LHCN-M2 (cell line): ENCODE data around the gene FFAR3. TPM values are rescaled to one million over a fixed set of nuclear protein-coding genes. Genes with fewer than 3 reads are reported as not detected.
"Not testable (repeated sequence)": the region's sequence is repeated elsewhere in the genome, so short reads cannot be mapped to it uniquely, and the experiment has no call there.

Experiments used
- DNase-seq: peaks from one replicate; pipeline ENCODE4 v3.0.0-alpha.2; 2012; ENCODE audit warnings: low read depth
- total RNA-seq: library from RNA; depleted of rRNA; stranded (reverse); fragments of >200 nt; gene quantifications from 2 replicates; pipeline ENCODE4 v1.2.3, GENCODE V29; 2014

FFAR3 gene
- total RNA-seq, 1 experiment from 2014 or later, result not detected

DNA sequence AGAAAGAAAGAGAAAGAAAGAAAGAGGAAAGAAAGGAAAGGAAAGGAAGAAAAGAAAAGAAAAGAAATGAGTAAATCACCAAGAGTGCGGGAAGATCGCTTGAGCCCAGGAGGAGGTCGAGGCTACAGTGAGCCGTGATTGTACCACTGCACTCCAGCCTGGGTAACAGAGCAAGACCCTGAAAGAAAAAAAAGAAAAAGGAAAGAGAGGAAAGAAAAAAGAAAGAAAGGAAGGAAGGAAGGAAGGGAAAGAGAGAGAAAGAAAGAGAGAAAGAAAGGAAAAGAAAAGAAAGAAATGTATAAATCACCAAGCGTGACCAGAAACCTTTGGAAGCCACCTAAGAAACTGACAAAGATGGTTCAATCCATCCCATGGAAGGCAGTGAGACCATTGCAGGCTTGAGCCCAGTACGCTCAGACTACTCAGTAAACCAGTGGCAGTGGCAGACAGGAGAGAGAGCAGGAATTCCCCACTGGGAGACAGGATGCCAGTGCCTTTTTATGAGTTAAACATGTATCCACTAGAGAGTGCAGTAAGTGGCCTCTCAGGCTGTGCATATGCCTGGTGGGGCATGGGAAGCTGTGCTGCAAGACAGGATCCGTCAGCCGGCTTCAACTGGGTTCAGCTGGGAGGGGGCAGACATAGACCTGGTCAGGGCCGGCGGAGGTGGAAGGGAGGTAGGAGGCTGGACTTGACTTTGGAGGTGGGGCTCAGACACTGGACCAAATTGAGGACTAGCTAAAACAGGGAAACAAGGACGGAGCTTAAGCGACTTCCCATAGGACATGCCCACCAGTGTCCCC lies 17.4 kb downstream of the FFAR3 start:
- no peak for DNase-seq

- DNase-seq, result no peak
Measured at GRCh38 chr19:35377656-35378055, 19.4 kb downstream of the FFAR3 start.

GRCh38 chr19:35378356-35378755 lies 20.1 kb downstream of the FFAR3 start:
- DNase-seq, result no peak

- not testable (repeated sequence) for DNase-seq
Measured at GRCh38 chr19:35379545-35379944, 21.3 kb downstream of the FFAR3 start.

- DNase-seq, result no peak
Measured at GRCh38 chr19:35379992-35380391, 21.7 kb downstream of the FFAR3 start.

DNA sequence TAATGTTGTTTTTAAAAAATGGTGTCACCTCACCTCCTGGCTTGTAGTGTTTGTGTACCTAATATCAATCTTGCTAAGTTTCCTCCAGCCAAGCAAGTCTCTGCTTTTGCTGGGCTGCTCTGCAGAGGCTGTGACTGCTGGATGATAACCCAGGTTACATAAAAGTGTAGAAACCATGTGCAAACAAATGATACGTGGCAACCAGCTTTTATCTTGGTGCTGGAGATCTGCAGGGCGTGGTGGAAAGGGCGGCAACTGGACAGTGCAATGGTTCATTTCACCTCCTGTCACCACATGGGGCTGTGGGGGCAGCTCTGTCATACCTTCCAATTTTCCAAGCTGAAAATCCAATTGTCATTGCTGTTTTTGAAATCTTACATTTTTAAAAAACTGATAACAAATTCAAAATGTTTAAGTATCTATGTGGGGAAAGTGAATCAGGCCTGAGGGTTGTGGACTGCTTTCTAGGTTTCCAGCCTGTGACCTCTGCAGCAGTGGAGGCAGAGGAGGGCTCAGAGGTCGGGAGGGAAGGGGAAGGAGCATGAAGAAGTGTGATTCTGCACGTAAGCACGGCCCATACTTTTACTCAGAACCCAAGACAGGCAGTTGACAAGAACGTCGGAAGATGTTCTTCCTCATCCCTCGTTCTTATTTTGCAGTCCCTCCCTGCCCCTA lies 22.3 kb downstream of the FFAR3 start:
- DNase-seq, result no peak

DNA sequence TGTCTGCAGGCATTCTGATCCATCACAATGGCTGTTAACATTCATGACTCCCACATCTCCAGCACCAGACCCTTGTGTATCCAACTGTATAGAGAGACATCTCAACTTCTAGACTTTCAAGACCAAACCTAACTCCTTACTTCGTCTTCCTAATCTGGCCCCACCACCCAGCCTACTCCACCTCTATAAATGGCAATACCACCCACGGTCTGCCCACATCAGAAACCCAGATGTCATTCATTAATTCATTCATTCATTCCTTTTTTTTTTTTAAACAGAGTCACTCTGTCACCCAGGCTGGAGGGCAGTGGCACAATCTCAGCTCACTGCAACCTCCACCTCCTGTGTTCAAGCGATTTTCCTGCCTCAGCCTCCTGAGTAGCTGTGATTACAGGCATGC lies 23.1 kb downstream of the FFAR3 start:
- DNase-seq, result no peak

DNA sequence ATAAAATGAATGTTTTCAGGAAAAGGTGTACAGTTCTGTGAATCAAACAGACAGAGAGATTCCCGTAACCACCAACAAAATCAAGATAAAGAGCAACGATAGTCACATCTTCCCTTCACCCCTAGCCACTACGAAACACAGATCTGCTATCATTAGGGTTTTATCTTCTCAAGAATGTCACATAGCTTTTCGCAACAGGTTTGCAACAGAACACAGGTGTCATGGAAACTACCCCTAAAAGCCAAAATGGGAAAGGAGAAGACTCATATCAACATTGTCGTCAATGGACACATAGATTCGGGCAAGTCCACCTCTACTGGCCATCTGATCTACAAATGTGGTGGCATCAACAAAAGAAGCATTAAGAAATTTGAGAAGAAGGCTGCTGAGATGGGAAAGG lies 23.7 kb downstream of the FFAR3 start:
- DNase-seq, result no peak

DNA sequence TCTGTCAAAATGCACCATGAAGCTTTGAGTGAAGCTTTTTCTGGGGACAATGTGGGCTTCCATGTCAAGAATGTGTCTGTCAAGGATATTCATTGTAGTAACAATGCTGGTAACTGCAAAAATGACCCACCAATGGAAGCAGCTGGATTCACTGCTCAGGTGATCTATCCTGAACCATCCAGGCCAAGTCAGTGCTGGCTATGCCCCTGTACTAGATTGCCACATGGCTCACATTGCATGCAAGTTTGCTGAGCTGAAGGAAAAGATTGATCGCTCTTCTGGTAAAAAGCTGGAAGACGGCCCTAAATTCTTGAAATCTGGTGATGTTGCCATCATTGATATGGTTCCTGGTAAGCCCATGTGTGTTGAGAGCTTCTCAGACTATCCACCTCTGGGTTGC lies 25.3 kb downstream of the FFAR3 start:
- DNase-seq, result no peak

DNA sequence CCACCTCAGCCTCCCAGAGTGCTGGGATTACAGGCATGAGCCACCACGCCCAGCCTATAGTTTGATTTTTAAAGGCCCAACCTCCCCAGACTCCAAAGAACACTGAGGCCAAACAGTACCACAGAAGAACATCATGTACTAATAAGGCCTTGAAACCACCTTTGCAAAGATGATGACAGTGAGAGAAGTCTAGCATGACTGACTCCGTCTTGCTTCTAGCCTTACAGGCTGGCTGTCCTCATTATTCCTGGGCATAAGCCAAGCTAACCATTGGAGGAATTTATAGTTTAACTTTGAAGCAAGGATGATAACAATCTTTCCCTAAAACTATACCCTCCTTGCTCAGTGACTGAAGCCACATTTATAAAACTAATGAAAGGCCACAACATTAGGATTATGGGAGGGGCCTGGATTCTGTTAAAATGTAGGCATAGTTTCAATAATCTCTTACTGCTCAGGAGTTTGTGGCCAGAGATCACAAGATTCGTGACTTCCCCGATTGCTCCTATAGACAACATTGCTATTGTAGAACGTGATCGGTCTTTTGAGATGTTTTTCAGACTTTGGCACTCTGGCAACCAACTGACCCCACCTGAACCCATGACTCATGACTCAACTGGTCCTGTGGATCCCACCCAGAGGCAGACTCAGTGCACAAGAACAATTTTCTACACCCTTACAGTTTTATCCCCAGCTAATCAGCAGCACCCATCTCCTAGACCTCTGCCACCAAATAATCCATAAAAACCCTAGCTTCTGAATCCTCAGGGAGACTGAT lies 30.2 kb downstream of the FFAR3 start:
- no peak for DNase-seq

GRCh38 chr19:35389192-35389861 lies 31.1 kb downstream of the FFAR3 start:
- no peak for DNase-seq

DNA sequence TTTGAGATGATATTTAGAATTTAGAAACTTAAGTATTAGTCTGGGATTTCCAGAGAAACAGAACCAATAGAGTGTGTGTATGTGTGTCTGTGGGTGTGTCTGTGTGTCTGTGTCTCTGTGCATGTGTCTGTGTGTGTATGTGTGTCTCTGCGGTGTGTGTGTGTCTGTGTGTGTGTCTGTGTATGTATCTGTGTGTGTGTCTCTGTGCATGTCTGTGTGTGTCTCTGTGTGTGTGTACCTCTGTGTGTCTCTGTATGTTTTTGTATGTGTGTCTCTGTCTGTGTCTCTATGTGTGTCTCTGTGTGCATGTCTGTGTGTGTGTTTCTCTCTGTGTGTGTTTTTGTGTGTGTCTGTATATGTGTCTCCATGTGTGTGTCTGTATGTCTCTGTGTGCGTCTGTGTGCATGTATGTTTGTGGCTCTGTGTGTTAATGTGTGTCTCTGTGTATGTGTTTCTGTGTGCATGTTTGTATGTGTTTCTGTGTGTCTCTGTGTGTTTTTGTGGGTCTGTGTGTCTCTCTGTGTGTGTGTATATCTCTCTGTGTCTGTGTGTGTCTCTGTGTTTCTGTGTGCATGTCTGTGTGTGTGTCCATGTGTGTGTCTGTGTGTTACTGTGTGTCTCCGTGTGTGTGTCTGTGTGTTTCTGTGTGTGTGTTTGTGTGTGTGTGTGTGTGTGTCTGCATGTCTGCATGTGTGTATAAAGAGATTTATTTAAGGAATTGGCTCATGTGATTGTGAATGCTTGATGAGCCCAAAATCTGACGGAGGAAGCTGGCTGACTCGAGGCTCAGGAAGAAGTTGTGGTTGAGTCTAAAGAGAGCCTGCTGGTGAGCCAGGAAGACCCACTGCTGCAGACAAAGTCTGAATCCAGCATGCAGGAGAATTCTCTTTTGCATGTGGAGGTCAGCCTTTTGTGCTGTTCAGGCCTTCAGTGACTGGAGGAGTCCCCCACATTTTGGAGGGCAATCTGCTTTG lies 34.8 kb downstream of the FFAR3 start:
- no peak for DNase-seq

DNA sequence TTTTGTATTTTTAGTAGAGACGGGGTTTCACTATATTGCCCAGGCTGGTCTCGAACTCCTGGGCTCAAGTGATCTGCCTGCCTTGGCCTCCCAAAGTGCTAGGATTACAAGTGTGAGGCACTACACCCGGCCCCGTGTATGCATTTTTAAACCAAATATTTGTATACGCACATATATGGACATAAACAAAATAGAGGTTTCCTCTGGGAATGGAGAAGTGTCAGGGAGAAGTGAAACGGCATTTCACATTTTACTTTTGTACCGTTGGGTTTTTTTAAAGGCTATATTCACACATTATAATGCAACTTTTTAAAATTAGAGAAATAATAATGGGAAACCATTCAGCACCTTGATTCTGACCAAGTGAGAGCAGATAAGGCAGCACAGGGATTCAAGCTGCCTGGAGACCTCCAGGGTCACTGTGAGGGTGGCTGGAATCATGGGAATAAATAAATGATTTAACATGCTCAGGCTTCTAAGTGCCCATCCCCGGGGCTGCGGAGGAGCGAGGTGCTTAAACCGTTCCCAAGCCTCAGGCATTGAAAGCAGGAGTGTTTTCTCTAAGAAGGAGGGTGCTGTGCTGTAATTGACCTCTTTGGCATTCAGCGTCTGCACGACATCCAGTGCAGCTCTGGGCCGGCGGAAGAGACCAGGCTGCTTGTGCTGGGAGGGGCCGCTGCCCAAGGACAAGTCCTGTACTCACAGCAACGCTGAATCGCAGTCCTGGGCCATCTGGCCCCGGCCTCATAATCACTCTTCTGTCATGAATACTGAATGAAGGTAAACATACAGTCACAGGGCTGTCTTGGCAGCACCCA lies 37.3 kb downstream of the FFAR3 start:
- no peak for DNase-seq

DNA sequence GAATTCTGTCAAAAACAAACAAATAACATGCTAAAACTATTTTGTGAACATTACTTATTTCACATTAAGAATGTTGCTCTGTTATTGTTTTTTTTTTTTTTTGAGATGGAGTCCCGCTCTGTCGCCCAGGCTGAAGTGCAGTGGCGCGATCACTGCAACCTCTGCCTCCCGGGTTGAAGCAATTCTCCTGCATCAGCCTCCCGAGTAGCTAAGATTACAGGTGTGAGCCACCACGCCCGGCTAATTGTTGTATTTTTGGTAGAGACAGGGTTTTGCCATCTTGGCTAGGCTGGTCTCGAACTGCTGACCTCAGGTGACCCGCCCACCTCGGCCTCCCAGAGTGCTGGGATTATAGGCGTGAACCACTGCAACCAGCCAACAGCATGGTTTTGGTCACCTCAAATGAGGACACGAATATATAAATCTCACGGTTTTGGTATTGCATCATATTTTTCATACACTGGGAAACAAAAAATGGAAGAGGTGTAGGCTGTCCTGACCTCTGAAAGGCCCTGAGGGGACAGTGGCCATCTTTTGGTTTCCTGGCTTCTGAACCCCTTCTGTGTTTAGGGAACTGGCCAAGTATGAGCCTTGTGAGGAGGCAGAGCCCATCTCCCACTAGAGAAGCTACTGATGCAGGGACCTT lies 38.1 kb downstream of the FFAR3 start:
- DNase-seq, result no peak

DNA sequence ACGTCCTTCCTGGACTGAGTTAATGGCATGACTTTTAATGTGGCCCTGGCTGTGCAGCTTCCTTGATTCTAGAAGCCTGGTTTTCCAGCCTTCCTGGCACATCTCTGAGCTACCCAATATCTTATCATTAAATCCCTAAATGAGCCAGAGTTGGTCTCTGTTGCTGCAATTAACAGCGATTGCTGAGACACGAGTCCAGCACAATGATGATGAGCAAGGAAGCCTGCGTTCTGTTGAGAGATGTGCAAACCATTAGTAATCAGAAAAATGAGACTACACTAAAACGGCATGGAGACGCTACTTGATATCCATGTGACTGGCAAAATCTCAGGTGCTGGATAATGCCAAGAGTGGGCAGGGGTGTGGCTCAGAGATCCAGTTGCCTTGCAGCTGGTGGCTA lies 38.8 kb downstream of the FFAR3 start:
- DNase-seq, result no peak

DNA sequence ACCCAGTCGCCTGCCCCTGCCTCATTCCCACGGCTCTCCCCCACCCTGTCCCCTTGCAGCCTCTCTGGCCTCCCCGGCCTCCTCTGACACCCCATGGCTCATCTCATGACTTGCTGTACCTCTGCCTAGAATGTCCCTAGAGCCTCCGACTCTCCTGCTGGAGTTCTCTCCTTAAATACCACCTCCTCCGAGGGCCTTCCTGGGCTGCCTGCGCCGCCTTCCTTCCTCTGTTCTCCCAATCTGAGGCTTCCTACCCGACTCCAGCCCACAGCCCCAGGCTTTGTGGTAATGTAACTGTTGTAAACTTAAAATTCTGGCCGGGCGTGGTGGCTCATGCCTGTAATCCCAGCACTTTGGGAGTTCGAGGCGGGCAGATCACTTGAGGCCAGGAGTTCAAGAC lies 40.3 kb downstream of the FFAR3 start:
- no peak for DNase-seq

GRCh38 chr19:35399231-35399630 lies 41.0 kb downstream of the FFAR3 start:
- DNase-seq, result no peak

- no peak for DNase-seq
Measured at GRCh38 chr19:35399948-35400772, 41.9 kb downstream of the FFAR3 start.

DNA sequence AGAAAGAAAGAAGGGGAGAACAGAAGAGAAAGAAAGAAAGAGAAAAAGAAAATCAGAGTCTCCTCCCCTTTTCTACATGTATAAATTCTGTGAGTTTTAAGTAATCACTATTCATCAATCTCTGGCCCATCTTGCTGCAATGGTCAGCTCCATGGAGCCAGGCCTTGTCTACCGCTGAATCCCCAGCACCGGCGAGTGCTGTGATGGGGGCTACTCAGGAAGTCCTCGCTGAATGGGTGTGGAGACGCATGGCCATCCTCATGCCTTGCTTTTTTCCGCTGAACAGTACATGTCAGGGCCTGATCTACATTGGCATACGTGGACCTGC lies 42.5 kb downstream of the FFAR3 start:
- no peak for DNase-seq
